Measurements from ENCODE around the gene KRTAP9-2. TPM values are rescaled to one million over a fixed set of nuclear protein-coding genes. Genes with fewer than 3 reads are reported as not detected.
"Not testable (repeated sequence)": the region's sequence is repeated elsewhere in the genome, so short reads cannot be mapped to it uniquely, and the experiment has no call there.

The KRTAP9-2 gene, protein sequence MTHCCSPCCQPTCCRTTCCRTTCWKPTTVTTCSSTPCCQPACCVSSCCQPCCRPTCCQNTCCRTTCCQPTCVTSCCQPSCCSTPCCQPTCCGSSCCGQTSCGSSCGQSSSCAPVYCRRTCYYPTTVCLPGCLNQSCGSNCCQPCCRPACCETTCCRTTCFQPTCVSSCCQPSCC
- total RNA-seq: not detected

DNA sequence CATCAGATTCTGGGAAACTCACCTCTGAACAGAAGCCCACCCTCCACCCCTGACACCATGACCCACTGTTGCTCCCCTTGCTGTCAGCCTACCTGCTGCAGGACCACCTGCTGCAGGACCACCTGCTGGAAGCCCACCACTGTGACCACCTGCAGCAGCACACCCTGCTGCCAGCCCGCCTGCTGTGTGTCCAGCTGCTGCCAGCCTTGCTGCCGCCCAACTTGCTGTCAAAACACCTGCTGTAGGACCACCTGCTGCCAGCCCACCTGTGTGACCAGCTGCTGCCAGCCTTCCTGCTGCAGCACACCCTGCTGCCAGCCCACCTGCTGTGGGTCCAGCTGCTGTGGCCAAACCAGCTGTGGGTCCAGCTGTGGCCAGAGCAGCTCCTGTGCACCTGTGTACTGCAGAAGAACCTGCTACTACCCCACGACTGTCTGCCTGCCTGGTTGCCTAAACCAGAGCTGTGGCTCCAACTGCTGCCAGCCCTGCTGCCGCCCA, at the start of gene KRTAP9-2:
KRTAP9-2 (plus strand) TSS at position 51 of the 498 bp plus-strand sequence; CDS start at position 58, 7 bp downstream.
- DNase-seq (ENCODE audit: low spot score): not testable (repeated sequence)

DNA sequence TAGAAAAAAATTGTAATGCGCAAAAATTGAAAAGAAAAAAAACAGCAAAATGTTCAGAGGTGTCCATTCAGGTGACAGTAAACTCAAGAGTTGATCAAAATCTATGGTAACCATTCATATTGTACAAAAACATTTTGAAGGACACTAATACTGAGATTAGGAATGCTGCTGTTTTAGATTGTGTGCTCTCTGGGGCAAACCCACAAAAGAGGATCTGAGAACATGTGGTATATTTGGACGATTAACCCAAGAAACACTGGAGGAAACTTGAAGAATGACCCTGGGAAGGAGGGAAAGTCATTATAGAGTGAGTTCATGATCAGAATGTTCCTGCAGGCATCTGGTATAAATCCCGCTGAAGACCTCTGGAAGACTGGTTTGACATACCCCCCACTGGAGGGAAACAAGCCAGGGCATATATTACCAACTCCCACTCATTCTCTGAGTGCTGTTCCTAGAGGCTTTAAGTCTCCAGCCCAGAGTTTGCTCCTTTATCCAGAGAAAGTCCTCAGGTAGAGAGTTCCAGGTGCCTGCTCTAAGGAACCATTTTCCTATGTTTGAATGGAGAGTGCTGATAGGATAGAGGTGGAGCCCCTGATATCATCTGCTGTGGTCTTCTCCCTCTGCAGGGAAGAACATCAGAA, 49.6 kb upstream of the KRTAP9-2 start:
- no peak for DNase-seq (ENCODE audit: low spot score)

DNA sequence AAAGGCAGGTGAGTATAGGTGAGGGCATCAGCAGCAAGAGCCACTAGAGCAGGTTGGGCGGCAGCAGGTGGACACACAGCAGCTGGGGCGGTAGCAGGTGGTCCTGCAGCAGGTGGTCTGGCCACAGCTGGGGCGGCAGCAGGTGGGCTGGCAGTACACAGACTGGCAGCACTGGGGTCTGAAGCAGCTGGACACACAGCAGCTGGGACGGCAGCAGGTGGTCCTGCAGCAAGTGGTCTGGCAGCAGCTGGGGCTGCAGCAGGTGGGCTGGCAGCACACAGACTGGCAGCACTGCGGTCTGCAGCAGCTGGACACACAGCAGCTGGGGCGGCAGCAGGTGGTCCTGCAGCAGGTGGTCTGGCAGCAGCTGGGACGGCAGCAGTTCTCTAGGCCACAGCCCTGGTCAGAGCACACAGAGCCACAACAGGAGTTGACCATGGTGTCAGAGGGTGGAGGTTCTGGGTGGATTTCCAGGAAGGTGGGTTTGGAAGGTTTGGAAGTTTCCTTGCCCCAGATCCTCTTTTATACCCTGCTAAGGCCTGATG, 48.6 kb upstream of the KRTAP9-2 start, which contains the start of gene KRTAP4-2:
KRTAP4-2 (minus strand) TSS at position 495 of the 545 bp plus-strand sequence; CDS start at position 438, 57 bp downstream.
- no peak for DNase-seq (ENCODE audit: low spot score)

DNA sequence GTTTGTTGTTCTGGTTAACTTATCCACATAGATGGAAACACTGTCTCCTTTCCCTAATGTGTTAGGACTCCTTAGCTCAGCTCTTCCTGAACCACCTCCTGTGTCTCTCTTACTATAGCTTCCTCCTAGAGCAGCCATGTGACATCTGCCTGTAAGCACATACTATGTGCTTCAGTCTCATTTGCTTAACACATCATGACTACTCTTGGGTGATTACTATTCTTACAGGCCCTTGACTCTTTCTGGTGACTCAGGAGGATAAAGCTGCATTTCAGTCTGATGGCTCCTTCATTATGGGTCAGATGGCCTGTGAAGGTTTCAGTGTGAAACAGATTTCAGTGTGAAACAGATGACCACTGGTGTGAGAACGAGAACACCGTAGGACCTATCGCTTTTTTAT, 48.1 kb upstream of the KRTAP9-2 start:
- no peak for DNase-seq (ENCODE audit: low spot score)

DNA sequence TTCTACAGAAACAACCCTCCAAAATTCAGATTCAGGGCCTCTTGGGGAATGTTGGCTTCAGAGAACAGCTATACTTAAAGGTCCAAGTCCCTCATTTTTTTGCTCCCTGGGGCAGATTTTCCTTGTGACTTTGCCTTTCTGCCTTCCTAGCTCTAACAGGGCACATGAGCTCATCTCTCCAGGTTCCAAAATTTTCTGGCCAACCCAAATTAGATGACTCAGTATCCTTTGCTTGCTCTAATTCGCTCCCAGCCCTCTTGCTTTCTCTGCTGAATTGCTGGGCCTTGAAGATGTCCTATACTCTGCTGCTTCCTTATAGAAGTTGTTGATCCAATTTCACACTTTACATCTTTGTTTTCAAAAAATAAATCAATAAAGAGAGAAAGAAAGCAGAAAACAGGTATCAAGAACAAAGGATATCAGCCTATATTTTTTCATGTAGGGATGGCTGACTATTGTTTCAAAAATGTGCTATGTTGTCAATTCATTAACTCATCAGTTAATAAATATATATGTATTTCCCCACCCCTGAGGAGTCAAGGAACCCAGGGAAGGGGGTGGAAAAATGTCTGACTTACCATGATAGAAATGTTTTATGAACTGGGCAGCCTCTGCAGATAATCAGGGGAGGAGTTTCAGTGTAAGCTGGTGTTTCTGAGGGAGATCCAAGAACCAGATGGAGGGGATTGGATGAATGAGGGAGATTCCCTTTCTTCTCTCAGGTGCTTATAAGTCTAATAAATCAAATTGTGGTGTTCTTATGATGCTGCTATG, 47.4 kb upstream of the KRTAP9-2 start:
- no peak for DNase-seq (ENCODE audit: low spot score)

DNA sequence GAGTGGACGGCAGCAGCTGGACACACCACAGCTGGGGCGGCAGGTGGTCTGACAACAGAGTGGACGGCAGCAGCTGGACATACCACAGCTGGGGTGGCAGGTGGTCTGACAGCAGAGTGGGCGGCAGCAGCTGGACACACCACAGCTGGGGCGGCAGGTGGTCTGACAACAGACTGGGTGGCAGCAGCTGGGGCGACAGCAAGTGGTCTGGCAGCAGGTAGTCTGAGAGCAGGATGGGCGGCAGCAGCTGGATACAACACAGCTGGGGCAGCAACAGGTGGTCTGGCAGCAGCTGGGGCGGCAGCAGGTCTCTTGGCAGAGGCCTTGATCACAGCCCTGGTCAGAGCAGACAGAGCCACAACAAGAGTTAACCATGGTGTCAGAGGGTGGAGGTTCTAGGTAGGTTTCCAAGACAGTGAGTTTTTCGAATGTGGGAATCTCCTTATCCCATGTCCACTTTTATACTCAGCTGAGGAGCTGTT, 41.9 kb upstream of the KRTAP9-2 start, which contains the start of gene KRTAP4-1:
KRTAP4-1 (minus strand) TSS at position 432 of the 482 bp plus-strand sequence; CDS start at position 375, 57 bp downstream.
- DNase-seq (ENCODE audit: low spot score): no peak

DNA sequence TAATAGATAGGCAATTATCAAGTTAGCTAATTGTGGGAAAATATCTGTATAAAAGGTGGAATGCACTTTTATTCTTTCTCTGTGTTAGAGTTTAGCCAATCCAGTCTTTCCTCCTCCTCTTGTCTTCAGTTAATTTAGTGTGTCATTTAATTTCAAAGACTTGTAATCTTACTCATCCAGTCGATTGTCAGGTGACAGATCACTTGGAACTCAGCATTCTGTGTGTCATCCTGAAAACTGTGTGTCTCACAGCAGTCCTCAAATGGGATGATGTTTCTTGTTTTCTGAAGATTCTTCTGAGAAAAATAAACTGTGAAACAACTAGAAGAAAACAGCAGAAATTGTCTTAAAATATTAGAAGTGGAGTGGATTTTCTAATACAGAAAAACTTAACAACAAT, 41.4 kb upstream of the KRTAP9-2 start:
- DNase-seq (ENCODE audit: low spot score): no peak

DNA sequence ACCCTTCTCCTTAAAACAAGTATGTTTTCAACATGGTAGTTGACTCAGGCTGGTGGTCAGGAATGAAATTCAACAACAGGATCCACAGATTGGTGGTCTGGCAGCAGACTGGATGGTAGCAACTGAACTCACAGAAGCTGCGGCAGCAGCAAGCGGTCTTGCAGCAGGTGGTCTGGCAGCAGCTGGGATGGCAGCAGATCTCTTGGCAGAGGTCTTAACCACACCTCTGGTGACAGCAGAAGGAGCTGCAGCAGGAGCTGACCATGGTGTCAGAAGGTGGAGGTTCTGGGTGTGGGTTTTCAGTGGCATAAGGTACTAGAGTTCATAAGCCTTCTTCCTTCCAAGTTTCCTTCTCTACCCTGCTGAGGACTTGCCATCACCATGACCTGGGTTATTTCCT, 39.6 kb upstream of the KRTAP9-2 start:
- DNase-seq (ENCODE audit: low spot score): no peak

DNA sequence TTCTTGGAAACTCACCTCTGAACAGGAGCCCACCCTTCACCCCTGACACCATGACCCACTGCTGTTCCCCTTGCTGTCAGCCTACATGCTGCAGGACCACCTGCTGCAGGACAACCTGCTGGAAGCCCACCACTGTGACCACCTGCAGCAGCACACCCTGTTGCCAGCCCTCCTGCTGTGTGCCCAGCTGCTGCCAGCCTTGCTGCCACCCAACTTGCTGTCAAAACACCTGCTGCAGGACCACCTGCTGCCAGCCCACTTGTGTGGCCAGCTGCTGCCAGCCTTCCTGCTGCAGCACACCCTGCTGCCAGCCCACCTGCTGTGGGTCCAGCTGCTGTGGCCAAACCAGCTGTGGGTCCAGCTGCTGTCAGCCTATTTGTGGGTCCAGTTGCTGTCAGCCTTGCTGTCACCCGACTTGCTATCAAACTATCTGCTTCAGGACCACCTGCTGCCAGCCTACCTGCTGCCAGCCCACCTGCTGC, 36.6 kb upstream of the KRTAP9-2 start, which contains the start of gene KRTAP9-1:
KRTAP9-1 (plus strand) TSS at position 51 of the 482 bp plus-strand sequence; CDS start at position 51, 0 bp downstream.
- not testable (repeated sequence) for DNase-seq (ENCODE audit: low spot score)

DNA sequence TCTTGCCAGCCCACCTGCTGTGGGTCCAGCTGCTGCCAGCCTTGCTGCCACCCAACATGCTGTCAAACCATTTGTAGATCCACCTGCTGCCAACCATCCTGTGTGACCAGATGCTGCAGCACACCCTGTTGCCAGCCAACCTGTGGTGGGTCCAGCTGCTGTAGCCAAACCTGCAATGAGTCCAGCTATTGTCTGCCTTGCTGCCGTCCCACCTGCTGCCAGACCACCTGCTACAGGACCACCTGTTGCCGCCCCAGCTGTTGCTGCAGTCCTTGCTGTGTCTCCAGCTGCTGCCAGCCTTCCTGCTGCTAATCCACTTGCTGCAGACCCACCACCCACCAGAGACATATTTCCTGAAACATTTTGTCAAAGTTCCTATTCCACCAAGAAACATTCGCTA, 36.1 kb upstream of the KRTAP9-2 start:
- no peak for DNase-seq (ENCODE audit: low spot score)

DNA sequence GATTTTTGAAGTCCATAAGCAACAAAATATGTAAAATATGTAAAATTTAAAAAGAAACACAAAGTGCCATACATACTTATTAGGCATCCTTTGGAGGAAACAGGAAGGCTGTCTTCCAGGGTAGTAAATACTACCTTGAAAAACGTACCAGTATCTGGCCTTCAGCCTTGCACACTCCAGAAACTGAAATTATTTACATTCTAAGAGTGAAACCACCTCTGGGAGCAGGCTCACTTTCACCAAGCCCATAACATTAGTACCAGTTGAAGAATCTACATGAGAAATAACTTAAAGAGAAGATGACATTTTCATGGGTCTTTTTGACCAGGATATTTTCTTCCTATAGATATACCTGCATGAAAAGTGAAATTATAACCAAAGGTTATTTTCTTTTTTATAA, 30.4 kb upstream of the KRTAP9-2 start:
- DNase-seq (ENCODE audit: low spot score): no peak

DNA sequence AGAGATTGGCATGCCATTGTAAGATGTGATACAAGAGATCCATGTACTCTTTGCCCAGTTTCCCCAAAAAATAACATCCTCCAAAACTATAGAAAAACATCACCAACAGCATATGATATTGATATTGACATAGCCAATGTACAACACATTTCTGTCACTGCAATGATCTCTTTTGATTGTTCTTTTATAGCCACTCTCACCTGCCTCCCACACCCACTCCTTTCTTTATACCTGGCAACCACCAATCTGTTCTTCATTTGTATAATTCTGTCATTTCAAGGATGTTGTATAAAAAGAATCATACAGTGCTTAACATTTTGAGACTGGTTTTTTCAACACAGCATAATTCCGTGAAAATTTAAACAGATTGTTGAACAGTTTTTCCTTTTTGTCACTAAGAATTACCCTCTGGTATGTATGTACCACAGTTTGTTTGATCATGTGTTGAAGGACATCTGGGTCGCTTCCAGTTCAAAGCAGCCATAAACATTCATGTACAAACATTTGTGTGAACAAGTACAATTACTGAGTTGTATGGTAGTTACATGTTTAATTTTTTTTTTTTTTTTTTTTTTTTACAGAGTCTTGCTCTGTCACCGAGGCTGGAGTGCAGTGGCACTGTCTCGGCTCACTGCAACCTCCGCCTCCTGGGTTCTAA, 26.9 kb upstream of the KRTAP9-2 start:
- DNase-seq (ENCODE audit: low spot score): no peak

DNA sequence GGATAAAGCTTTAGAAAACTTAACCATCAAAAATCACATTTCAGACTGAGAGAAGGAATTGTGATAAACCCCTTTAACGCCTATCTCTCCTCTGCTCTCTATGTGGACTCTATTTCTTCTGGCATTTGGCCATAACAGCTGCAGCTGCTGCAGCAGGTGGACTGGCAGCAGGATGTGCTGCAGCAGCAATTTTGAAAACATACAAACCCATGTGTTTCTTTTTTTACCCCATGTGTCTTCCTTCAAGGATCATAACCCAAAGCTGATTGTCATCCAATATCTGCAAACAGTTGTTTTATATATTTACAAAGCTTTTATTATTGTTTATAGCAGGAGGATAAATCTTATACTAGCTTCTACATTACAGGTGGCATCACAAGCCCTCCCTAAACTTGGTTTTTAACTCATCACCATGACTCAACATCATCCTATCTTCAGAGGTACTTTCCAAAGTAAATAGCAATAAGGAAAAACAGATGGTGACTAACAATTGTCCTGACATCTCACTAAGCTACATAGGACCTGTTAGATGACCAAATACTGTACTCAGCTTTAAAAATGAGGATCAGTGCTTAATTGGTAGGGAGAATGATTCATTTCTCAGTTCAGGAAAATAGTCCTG, 14.5 kb upstream of the KRTAP9-2 start:
- DNase-seq (ENCODE audit: low spot score): no peak

DNA sequence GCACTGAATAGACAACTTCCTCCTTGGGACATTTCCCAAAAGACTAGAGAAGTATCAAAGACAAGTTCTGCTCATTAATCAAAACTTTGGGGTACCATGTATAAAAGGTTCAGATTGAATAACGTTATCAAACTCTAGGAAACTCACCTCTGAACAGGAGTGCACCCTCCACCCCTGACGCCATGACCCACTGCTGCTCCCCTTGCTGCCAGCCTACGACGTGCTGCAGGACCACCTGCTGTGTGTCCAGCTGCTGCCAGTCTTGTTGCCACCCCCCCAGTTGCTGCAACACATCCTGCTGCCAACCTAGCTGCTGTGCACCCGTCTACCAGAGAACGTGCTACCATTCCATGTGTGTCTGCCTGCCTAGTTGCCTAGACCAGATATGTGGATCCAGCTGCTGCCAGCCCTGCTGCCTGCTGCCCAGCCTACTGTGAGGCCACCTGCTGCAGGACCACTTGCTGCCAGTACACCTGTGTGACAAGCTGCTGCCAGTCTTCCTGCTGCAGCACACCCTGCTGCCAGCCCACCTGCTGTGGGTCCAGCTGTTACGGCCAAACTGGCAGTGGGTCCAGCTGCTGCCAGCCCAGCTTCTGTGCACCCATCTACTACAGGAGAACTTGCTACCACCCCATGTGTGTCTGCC, 13.8 kb upstream of the KRTAP9-2 start:
- no peak for DNase-seq (ENCODE audit: low spot score)

DNA sequence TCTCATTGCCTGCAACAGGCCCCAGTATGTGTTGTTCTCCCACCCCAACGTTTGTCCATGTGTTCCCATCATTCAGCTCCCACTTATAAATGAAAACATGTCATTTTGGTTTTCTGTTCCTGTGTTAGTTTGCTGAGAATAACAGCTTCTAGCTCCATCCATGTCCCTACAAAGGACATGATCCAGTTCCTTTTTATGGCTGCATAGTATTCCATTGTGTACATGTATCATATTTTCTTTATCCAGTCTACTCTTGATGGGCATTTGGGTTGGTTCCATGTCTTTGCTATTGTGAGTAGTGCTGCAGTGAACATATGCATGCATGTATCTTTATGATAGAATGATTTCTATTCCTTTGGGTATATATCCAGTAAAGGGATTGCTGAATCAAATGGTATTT, 10.8 kb upstream of the KRTAP9-2 start:
- no peak for DNase-seq (ENCODE audit: low spot score)

DNA sequence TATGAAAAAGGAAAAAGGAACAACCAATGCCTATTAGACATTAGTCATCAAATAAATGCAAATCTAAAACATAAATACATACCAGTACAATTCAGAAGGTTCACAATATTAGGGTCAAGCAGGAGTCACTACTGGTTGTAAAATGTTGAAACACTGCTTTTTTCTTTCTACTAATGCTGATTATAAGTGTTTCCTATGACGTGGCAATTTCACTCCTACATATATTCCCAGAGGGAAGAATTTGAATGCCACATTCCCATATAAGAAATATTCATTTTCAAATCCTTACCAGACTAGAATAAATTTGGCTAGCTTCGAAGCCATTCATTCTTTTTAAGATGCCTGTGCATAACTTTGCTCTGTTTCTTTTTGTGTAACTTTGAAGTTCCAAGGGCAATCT, 2.6 kb upstream of the KRTAP9-2 start:
- DNase-seq (ENCODE audit: low spot score): no peak

DNA sequence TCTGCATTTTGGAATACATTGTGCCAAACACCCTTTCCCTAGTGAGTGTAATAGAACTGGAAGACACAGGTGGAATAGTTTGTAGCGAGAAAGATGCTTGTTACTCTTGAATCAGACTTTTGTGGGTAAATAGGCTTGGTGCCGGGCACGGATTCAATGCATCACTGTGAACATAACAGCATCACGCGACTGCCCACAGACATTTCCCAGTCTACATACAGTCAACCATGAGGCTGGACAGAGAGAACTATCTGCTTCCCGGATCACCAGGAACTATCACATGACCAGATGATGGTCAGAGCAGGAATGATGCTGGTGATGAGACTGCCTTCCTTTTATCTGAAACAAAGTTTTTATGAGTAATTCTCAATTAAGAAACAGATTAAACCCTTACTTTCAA, 397 bp upstream of the KRTAP9-2 start:
- no peak for DNase-seq (ENCODE audit: low spot score)

DNA sequence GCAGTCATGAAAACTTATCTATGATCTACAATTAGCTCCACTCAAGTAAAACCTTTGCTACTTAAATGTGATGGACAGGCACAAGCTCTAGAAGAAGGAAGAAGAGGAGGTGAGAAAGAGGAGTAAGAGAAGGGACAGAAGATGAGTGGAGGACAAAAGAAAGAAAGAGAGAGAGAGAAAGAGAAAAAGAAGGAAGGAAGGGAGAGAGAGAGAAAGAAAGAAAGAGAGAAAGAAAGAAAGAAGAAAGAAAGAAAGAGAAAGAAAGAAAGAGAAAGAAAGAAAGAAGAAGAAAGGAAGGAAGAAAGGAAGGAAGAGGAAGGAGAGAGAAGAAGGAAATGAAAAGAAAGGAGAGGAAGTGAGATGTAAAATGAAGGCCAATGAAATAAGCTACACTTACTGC, 3.6 kb downstream of the KRTAP9-2 start:
- no peak for DNase-seq (ENCODE audit: low spot score)

DNA sequence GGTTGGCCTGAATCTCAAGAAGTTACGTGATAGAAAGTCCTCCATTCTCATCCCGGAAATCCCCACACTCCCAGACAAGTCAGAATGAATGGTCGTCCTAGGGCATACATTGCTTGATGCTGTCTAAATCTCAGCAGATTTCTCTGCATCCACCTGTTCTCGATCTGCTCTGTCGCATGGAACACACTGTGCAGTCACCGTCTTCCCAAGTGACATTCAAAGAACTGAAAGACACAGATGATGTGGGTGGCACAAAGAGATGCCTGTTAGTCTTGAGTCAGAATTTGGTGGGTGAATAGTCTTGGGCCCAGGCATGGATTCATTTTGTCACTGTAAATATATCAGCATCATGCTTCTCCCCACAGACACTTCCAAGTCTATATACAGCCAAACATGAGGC, 5.3 kb downstream of the KRTAP9-2 start:
- no peak for DNase-seq (ENCODE audit: low spot score)

DNA sequence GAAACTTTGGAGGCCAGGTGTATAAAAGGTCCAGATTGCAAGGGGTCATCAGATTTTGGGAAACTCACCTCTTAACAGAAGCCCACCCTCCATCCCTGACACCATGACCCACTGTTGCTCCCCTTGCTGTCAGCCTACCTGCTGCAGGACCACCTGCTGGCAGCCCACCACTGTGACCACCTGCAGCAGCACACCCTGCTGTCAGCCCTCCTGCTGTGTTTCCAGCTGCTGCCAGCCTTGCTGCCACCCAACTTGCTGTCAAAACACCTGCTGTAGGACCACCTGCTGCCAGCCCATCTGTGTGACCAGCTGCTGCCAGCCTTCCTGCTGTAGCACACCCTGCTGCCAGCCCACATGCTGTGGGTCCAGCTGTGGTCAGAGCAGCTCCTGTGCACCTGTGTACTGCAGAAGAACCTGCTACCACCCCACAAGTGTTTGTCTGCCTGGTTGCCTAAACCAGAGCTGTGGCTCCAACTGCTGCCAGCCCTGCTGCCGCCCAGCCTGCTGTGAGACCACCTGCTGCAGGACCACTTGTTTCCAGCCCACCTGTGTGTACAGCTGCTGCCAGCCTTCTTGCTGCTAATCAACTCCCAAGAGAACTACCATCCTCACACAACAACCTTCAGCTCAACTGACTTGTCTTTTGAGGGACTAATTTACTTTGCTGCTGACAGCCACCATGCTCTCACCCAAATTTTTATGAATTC, 6.1 kb downstream of the KRTAP9-2 start, which contains the start of gene KRTAP9-3:
KRTAP9-3 (plus strand) TSS at position 51 of the 707 bp plus-strand sequence; CDS start at position 104, 53 bp downstream.
- not testable (repeated sequence) for DNase-seq (ENCODE audit: low spot score)

Measured in ureter (tissue), 1 donor.